ENCODE results near the gene TMCO4.

Gene TMCO4

DNA sequence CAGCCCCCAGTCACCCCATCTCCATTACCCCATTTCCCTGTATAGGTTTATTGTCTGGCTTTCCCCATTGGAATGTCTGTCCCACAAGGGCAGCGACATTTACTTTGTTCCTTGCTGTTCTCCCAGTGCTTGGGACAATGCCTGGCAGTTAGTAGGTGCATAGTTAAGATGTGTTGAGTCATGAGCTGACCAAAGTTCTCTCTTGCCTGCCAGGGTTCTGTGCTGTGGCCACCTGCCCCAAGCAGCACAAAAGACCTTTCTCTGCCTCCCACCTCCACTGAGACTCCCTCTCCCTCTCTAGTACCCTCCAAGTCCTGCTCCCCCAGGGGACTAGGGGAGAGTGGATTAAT lies 40.0 kb downstream of the TMCO4 start:
- DNase-seq (ENCODE audit: low read depth): peak; percentile 31
- no peak overlapping the region for H3K4me3 ChIP-seq (ENCODE audit: control insufficient read depth, low read depth, low read length)
- TF ChIP-seq CTCF (conservative IDR thresholded peaks at IDR 0.05; ENCODE audit: control insufficient read depth, insufficient read depth, low read depth, low read length): no peak

- TF ChIP-seq CTCF (conservative IDR thresholded peaks at IDR 0.05; ENCODE audit: control insufficient read depth, insufficient read depth, low read depth, low read length): no peak
These were observed 41.4 kb downstream of the TMCO4 start for GRCh38 chr1:19758227-19758830.

DNA sequence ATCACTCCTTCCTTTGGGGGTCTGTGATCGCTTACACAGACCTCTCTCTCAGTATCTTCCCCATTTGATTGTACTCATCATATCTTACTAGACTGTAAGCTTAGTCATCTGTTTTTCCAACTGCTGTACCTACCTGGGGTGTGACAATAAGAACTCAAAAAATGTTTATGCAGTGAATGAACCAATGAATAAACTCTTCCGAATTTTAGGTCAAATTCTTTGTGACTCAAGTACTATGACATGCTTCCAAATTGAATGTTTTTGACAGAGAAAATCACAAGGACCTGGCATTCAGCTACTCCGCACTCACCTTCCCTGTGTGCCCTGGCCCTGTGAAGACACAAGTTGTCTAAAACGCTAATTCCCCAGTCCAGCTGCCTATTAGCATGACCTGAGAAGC lies 42.1 kb downstream of the TMCO4 start:
- no peak overlapping the region for H3K4me3 ChIP-seq (ENCODE audit: control insufficient read depth, low read depth, low read length)
- DNase-seq (ENCODE audit: low read depth): no peak
- no peak for TF ChIP-seq CTCF (conservative IDR thresholded peaks at IDR 0.05; ENCODE audit: control insufficient read depth, insufficient read depth, low read depth, low read length)

More at GRCh38 chr1:19758227-19758830, 41.4 kb downstream of the TMCO4 start:
- peak; percentile 82 for DNase-seq (ENCODE audit: low read depth)
- no peak overlapping the region for H3K4me3 ChIP-seq (ENCODE audit: control insufficient read depth, low read depth, low read length)

GRCh38 chr1:19756480-19756879 lies 43.2 kb downstream of the TMCO4 start:
- no peak for TF ChIP-seq CTCF (conservative IDR thresholded peaks at IDR 0.05; ENCODE audit: control insufficient read depth, insufficient read depth, low read depth, low read length)
- no peak overlapping the region for H3K4me3 ChIP-seq (ENCODE audit: control insufficient read depth, low read depth, low read length)
- no peak for DNase-seq (ENCODE audit: low read depth)

DNA sequence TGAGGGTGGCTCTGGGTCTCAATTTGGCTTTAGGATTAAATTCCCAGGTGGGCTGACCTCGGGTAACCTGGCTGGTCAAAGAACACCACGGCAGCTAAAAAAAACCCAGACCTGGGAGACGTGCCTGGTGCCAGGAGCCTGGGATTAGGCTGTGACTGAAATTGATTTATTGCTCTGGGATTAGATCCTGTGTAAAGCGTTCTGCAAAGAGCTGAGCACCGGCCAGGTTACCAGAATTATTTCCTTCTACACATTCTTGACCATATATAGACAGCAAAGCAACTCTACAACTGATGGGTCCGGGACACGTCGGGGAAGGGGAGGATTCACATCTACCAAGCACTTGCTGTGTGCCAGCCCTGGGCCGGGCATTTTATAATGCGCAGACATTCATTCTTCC lies 45.2 kb downstream of the TMCO4 start:
- no peak overlapping the region for H3K4me3 ChIP-seq (ENCODE audit: control insufficient read depth, low read depth, low read length)
- no peak for TF ChIP-seq CTCF (conservative IDR thresholded peaks at IDR 0.05; ENCODE audit: control insufficient read depth, insufficient read depth, low read depth, low read length)
- no peak for DNase-seq (ENCODE audit: low read depth)

- no peak for DNase-seq (ENCODE audit: low read depth)
- TF ChIP-seq CTCF (conservative IDR thresholded peaks at IDR 0.05; ENCODE audit: control insufficient read depth, insufficient read depth, low read depth, low read length): no peak
- H3K4me3 ChIP-seq (ENCODE audit: control insufficient read depth, low read depth, low read length): no peak overlapping the region
These were observed 47.5 kb downstream of the TMCO4 start for GRCh38 chr1:19752083-19752696.
